WTC11 (cell line): ENCODE results near the gene SLC7A10. TPM values are rescaled to one million over a fixed set of nuclear protein-coding genes. Genes with fewer than 3 reads are reported as not detected.

Experiments used
- ATAC-seq: fragments of 200-7000 bp; cut with Tn5 transposase; 2 replicates; pipeline ENCODE4 v1.10.0; 2021; ENCODE audit warnings: mild to moderate bottlenecking, moderate library complexity
- CTCF ChIA-PET: fragments of 300-600 bp; sonication (Branson Sonifier 250); formaldehyde crosslinking; loops from one replicate; lab custom pipeline; 2021; ENCODE audit warnings: antibody characterized with exemption; lab: Charles Lee
- POLR2A ChIA-PET: fragments of 350-600 bp; sonication (Branson Sonifier 250); formaldehyde crosslinking; loops from one replicate; lab custom pipeline; 2021; ENCODE audit warnings: antibody characterized with exemption; lab: Charles Lee
- DNase-seq: peaks from one replicate; pipeline ENCODE4 v3.0.0; 2021; ENCODE audit warnings: low spot score
- H3K27ac Mint-ChIP-seq: 2 replicates; pipeline ENCODE4 v1.8.0; 2021; ENCODE audit warnings: mixed read lengths
- H3K27me3 Mint-ChIP-seq: 2 replicates; pipeline ENCODE4 v1.8.0; 2021; ENCODE audit warnings: low read depth, mild to moderate bottlenecking, moderate library complexity, mixed read lengths
- H3K36me3 Mint-ChIP-seq: 2 replicates; pipeline ENCODE4 v1.8.0; 2021; ENCODE audit warnings: mixed read lengths
- H3K4me1 Mint-ChIP-seq: 2 replicates; pipeline ENCODE4 v1.8.0; 2022; ENCODE audit warnings: mixed read lengths
- H3K4me3 Mint-ChIP-seq: 2 replicates; pipeline ENCODE4 v1.8.0; 2021; ENCODE audit warnings: mild to moderate bottlenecking, moderate library complexity, mixed read lengths
- H3K9me3 Mint-ChIP-seq: 2 replicates; pipeline ENCODE4 v1.8.0; 2021; ENCODE audit warnings: mixed read lengths
- ATF6 ChIP-seq: sonication (generic); formaldehyde crosslinking; IDR thresholded peaks from 2 replicates; pipeline ENCODE4 v1.8.1; 2023; ENCODE audit warnings: mild to moderate bottlenecking, missing genetic modification reagents
- CTCF ChIP-seq: fragments of 200-600 bp; IDR thresholded peaks from 2 replicates; pipeline ENCODE4 v1.8.0; 2022; ENCODE audit warnings: antibody characterized with exemption
- ETV6 ChIP-seq: sonication (generic); formaldehyde crosslinking; IDR thresholded peaks from 2 replicates; pipeline ENCODE4 v1.8.1; 2022; ENCODE audit warnings: mild to moderate bottlenecking, missing genetic modification reagents
- FOXK1 ChIP-seq: sonication (generic); formaldehyde crosslinking; IDR thresholded peaks from 2 replicates; pipeline ENCODE4 v1.8.0; 2022; ENCODE audit warnings: mild to moderate bottlenecking, moderate library complexity, missing genetic modification reagents
- MXD4 ChIP-seq: fragments of 250-450 bp; sonication (Bioruptor Pico); IDR thresholded peaks from 2 replicates; pipeline ENCODE4 v1.8.0; 2021; ENCODE audit warnings: mild to moderate bottlenecking, moderate library complexity, borderline replicate concordance
- NFATC4 ChIP-seq: fragments of 250-450 bp; sonication (Bioruptor Pico); IDR thresholded peaks from 2 replicates; pipeline ENCODE4 v1.9.0; 2021; ENCODE audit warnings: mild to moderate bottlenecking
- NFE2L1 ChIP-seq: sonication (generic); formaldehyde crosslinking; IDR thresholded peaks from 2 replicates; pipeline ENCODE4 v1.8.1; 2023; ENCODE audit warnings: missing genetic modification reagents
- NFYB ChIP-seq: sonication (generic); formaldehyde crosslinking; conservative IDR thresholded peaks from 2 replicates; pipeline ENCODE4 v1.8.0; 2022; ENCODE audit warnings: low read depth, missing genetic modification reagents
- PRRX2 ChIP-seq: fragments of 250-450 bp; sonication (Bioruptor Pico); IDR thresholded peaks from 2 replicates; pipeline ENCODE4 v1.8.0; 2021; ENCODE audit warnings: mild to moderate bottlenecking
- TEAD1 ChIP-seq: sonication (generic); formaldehyde crosslinking; IDR thresholded peaks from 2 replicates; pipeline ENCODE4 v1.8.0; 2022; ENCODE audit warnings: mild to moderate bottlenecking, missing genetic modification reagents
- TEAD4 ChIP-seq: sonication (generic); formaldehyde crosslinking; IDR thresholded peaks from 2 replicates; pipeline ENCODE4 v1.8.0; 2022; ENCODE audit warnings: mild to moderate bottlenecking, missing genetic modification reagents
- USF2 ChIP-seq: sonication (generic); formaldehyde crosslinking; IDR thresholded peaks from 2 replicates; pipeline ENCODE4 v1.8.1; 2023; ENCODE audit warnings: mild to moderate bottlenecking, missing genetic modification reagents, moderate library complexity
- ZBTB43 ChIP-seq: sonication (generic); formaldehyde crosslinking; IDR thresholded peaks from 2 replicates; pipeline ENCODE4 v1.8.1; 2023; ENCODE audit warnings: mild to moderate bottlenecking, missing genetic modification reagents
- ZNF263 ChIP-seq: sonication (generic); formaldehyde crosslinking; IDR thresholded peaks from 2 replicates; pipeline ENCODE4 v1.8.1; 2022; ENCODE audit warnings: low read depth, mild to moderate bottlenecking, moderate library complexity, missing genetic modification reagents
- ZNF317 ChIP-seq: sonication (generic); formaldehyde crosslinking; IDR thresholded peaks from 2 replicates; pipeline ENCODE4 v1.8.1; 2023; ENCODE audit warnings: low read depth, mild to moderate bottlenecking, moderate library complexity, missing genetic modification reagents, borderline replicate concordance
- ZNF423 ChIP-seq: fragments of 250-450 bp; sonication (Bioruptor Pico); IDR thresholded peaks from 2 replicates; pipeline ENCODE4 v2.1.2; 2022; ENCODE audit warnings: mild to moderate bottlenecking, moderate library complexity
- ZNF671 ChIP-seq: fragments of 250-450 bp; sonication (Bioruptor Pico); IDR thresholded peaks from 2 replicates; pipeline ENCODE4 v1.8.0; 2021; ENCODE audit warnings: mild to moderate bottlenecking
- total RNA-seq: library from RNA; stranded (reverse); gene quantifications from 3 replicates; pipeline ENCODE4 v1.2.3, GENCODE V29; 2021

The SLC7A10 gene
- total RNA-seq, 1 experiment from 2014 or later, result 4.2 TPM

- TF ChIP-seq ATF6 (CRISPR knock-in tag), result no peak
- no peak for TF ChIP-seq ETV6 (CRISPR knock-in tag)
- TF ChIP-seq TEAD4 (CRISPR knock-in tag), result no peak
- no peak for TF ChIP-seq PRRX2
- no peak for TF ChIP-seq NFATC4
- TF ChIP-seq CTCF, result no peak
Observed at GRCh38 chr19:33194532-33194885, 31.1 kb downstream of the SLC7A10 start (continued).

- TF ChIP-seq NFATC4 (no peak), ZNF263 (CRISPR knock-in tag) (peak; percentile 73; the same call in 1 of the 2 replicates), ZNF423 (CRISPR knock-in tag) (0 out of 2 replicates have a peak, but pooled peaks have one; percentile 8), USF2 (CRISPR knock-in tag) (peak; percentile 89)
- ATAC-seq (peak; percentile 52), DNase-seq (peak; percentile 38)
- ChIA-PET POLR2A (interaction anchor here (1.0 kb wide), 1 partner anchor 311 kb away, joined by 3 read pairs; no protein-coding TSS in a partner anchor), CTCF (interaction anchor here (1.0 to 2.2 kb wide), 2 partner anchors 10 to 21 kb away, joined by 3 to 11 read pairs; no protein-coding TSS in a partner anchor)
- Mint-ChIP-seq H3K27me3 (peaks cover 30% of the 10 kb centered on the region), H3K4me3 (peak within 1 kb of the TSS; percentile 73), H3K27ac (no peak within 1 kb of the TSS), H3K4me1 (0 out of 2 replicates have a peak, but pooled peaks cover 3% of the 10 kb centered on the region), H3K9me3 (no peaks in the 10 kb centered on the region), H3K36me3 (peaks cover 2% of the 10 kb centered on the region; the same call in 1 of the 2 replicates)
Observed at GRCh38 chr19:33193865-33194362, 31.7 kb downstream of the SLC7A10 start, which contains the start of gene LRP3. LRP3 (plus strand) TSS chr19:33194330; CDS start chr19:33194786, 456 bp downstream.

- ChIA-PET POLR2A (no interaction called here), CTCF (interaction anchor here (0.6 to 2.2 kb wide), 3 partner anchors 9 to 119 kb away, joined by 3 to 11 read pairs (median 4); no protein-coding TSS in a partner anchor)
- no peak for DNase-seq
- Mint-ChIP-seq H3K36me3 (no peaks in the 10 kb centered on the region), H3K4me3 (peak overlapping the region; percentile 58), H3K4me1 (0 out of 2 replicates have a peak, but pooled peaks cover 3% of the 10 kb centered on the region), H3K27me3 (peaks cover 30% of the 10 kb centered on the region), H3K27ac (no peak overlapping the region), H3K9me3 (no peaks in the 10 kb centered on the region)
- no peak for ATAC-seq
- TF ChIP-seq ZBTB43 (CRISPR knock-in tag) (no peak), TEAD1 (CRISPR knock-in tag) (no peak), NFE2L1 (CRISPR knock-in tag) (no peak), ZNF671 (CRISPR knock-in tag) (no peak), NFYB (CRISPR knock-in tag) (no peak), MXD4 (no peak), FOXK1 (CRISPR knock-in tag) (no peak), ZNF317 (CRISPR knock-in tag) (no peak)
Observed at GRCh38 chr19:33193269-33193864, 32.3 kb downstream of the SLC7A10 start.
